HG02759 (cell line): ENCODE measurements around the gene MAML2.

ENCODE experiments used
- ATAC-seq: cut with Tn5 transposase; IDR thresholded peaks from one replicate; pipeline ENCODE4 v1.9.1; 2021; ENCODE audit warnings: mild to moderate bottlenecking, moderate library complexity; ENCODE audit not compliant: unreplicated experiment

The MAML2 gene

DNA sequence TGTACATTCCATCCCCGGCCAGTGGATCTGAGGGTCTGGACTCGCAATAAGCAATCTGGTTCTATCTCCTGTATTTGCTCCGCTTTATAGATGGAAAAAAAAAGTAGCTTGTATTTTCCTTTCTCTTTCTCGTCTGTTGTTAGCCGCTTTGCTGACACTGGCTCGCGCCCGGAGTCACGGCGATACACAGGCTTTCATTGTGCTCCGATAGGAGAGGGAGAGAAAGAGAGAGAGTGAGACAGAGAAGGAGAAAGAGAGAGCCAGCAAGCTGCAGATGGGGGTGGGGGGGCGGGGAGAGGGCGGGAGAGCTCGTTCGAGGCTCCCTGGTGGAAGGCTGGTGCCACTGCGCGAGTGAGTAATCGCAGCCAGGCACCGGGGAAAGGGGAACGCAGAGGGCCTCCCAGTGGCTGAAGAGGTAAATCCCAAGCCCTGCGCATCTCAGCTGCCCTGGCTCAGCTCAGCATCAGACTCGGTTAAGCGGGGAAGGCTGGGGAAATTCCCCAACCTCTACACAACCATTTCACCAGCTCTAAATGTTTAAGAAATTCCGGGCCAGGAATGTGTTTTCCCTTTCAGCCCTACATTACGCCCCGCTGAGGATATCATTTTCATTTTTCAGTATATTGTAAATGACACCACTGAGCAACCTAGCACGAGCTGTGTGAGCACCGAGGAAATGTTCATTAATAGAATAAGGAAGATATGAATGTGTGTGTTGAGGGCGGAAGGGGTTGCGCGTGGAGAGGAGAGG, at the start of gene MAML2:
Gene MAML2, minus strand, starts transcription at position 235 of the 751 bp plus-strand sequence. CDS start 1,300 bp downstream, outside the sequence.
- ATAC-seq: peak; percentile 76

DNA sequence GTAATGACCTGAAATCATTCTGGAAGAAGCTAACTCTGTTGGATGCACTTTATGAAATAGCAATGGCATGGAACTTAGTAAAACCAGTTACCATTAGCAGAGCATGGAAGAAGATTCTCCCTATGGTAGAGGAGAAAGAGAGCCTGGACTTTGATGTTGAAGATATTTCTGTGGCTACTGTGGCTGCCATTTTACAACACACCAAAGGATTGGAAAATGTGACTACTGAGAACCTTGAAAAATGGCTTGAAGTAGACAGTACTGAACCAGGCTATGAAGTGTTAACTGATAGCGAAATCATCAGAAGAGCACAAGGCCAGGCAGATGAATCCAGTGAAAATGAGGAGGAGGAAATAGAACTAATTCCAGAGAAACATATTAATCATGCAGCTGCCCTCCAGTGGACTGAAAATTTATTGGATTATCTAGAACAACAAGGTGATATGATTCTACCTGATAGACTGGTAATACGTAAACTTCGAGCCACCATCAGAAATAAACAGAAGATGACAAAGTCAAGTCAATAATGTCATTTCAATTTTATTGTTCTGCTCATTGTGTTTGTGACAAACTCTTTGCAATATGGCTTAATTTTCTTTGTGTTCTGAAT, 48.8 kb upstream of the MAML2 start:
- no peak for ATAC-seq

DNA sequence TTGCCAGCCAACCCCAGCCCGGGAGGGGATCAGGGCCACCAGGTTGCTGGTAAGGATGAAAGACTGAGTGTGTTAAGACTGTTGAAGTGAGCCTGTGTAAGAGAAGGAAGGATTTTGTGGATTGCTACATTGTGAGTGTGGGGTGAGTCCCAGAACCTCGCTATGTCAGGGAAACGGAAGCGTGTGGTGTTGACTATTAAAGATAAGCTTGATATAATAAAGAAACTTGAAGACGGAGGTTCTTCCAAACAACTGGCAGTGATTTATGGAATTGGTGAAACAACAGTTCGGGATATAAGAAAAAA, 47.4 kb upstream of the MAML2 start:
- no peak for ATAC-seq

DNA sequence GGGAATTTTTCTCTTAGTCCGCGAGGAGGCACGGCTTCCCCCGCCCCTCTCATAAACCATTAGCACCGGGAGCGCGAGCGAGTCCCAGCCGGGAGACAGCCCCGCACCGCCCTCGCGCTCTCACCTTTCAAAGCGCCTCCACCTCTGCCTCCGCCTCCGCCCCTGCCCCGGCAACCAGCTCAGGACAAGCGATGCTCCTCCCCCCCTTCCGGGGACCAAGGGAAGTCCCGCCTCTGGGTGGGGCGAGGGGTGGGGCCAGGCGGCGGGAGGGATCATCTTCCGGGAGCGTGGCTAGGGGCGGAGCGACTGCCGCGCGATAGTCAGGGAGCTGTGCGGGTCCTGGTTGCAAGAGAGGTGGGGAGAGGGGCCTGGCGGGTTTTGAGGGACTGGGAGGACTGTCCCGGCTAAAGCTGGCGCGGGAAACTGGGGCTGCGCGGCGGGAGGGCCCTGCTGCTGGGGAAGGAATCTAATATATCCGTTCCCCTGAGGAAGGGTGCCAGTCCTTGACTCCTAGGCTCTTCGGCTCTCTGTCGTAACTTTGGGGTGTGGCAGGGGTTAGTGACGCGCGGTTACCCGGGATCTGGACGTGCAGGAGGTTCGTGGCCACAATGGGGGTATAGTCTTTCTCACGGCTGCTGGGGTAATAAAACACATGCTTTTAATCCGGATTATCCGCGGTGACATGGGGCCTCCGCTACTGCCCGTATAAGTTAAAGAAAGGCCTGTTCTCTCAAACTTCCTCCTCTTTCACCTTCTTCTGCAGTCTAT, 46.9 kb upstream of the MAML2 start, which contains the start of the genes CCDC82 and JRKL:
Gene CCDC82, minus strand, starts transcription at position 193 of the 768 bp plus-strand sequence. CDS start 5,165 bp downstream, outside the sequence.
Gene JRKL, plus strand, starts transcription at position 294 of the 768 bp plus-strand sequence. CDS start 637 bp downstream, outside the sequence.
- ATAC-seq: peak; percentile 95

DNA sequence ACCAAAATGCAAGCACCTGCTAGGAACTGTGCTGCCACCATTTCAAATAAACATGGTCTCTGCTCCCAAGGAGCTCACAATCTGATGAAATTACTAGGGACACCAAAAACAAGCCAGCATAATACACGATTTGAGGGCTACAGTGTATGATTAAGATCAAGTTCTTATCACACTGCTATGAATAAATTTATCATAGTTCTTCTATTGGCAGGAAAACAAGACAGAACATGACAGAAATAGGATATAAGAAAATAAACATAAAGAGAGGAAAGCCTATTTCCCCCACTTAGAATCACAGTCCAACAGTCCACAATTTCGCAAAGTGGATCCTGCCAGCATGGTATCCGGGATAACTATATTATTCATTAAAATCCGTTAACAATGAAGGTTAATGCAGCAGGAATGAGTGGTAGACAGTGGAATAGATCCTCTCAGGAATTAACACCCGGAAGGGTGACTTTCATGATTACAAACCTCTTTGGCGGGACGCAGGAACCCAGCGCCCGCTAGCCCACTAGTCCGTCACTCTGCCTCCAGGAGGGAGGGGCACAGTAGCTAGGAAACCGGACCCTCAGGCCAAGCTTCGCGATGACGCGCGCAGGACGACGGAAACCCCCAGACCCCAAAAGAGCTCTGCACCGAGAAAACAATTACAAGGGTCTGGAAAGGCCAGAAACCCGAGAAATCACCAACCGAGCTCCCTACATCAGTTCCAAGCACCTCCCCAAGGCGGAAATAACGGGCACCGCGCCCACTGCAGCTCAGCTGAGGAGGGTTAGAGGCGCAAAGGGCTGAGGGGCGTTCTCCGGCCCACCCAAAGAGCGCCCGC, 46.1 kb upstream of the MAML2 start:
- ATAC-seq: peak; percentile 61

DNA sequence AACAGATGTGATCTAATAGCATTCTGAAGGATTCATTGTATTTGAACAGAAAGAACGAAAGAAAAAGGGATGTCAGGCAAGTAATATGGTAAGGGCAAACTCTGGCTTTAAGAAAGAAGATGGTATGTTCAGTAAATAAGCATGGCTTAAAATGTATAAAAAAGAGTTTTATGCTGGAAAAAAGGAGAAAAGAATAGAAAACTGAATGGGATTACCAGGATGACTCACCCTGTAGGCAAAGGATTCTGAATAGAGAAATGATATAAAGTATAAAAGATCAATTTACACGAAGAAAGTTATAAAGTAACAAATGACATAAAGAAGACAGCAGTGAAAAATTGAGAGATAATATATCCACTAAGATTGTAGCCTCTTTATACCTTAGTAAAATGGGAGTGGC, 42.2 kb upstream of the MAML2 start:
- ATAC-seq: no peak

DNA sequence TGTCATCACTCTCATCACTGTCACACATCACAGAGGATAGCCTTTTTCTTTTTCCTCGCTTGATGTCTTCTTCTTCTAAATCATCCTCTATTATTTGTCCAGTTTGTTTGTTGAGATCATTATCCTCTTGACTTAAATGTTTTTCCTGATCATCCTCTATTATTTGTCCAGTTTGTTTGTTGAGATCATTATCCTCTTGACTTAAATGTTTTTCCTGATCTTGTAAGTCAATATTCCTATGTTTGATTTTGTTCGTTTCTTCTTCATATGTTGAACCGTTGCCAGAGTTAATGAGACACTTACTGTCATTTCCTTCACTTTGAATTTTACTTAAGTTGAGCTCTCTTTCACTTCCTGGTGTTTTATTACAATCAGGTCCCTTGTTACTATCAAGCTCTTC, 41.2 kb upstream of the MAML2 start:
- ATAC-seq: no peak

DNA sequence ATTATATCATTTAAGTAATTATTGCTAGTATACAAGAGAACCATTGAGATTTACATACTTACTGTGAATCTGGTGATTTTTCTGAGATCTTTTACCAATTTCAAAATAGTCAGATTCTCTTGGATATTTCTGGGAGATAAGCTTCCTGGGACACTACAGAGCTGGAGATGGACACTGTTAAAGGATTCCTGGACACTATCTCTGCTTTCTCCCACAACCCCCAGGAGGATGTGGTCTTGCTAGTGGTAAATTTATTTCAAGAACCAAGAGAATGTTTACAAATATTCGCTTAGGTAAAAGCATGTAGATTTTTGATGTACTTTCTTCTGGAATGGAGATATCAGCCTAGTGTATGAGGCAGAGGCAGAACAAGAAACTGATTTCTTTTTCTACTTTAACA, 33.8 kb upstream of the MAML2 start:
- ATAC-seq: no peak

DNA sequence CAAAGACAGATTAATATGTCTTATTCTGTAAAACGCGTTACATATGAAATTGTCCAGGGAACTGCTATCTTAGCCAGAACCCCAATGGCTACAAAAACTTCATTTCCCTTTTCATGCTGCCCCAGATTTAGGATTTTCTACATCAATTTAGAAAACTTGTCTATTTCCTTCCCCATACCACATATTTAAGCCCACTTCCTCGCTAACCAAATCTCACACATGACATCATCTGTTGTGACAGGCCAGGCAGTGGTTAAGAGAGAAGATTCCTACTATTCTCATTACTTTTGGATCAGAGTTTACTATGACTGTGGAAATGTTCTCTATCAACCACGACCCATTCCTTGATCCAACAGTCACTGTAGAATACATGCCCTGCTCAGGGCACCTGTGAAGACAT, 30.8 kb upstream of the MAML2 start:
- ATAC-seq: no peak

DNA sequence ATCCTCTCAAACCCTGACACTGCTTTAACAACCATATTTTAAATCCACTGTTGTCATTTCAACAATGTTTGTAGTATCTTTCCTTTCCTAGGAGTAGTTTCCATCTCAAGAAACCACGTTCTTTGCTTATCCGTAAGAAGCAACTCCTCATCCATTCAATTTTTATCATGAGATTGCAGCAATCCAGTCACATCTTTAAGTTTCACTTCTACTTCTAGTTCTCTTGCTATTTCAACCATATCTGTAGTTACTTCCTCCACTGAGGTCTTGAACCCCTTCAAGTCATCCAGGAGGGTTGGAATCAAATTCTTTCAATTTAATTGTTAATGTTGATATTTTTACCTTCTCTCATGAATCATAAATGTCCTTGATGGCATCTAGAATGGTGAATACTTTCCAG, 24.3 kb upstream of the MAML2 start:
- no peak for ATAC-seq

DNA sequence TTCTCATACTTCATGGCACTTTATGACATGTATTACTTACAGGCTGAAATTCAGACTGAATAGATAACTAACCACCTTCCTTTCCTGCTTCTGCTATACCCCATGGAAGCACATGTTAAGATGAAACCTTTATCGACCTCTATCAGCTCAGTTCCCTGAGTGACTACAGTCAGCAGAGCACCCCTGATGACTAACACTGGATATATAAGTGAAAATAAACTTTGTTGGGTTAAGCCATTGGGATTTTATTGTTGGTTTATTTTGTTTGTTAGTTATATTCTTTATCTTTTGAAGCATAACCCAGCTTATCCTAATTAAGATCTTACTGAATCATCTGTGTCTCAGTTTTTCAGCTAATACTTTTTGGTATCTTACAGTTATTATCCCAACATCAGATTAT, 23.0 kb upstream of the MAML2 start:
- no peak for ATAC-seq

DNA sequence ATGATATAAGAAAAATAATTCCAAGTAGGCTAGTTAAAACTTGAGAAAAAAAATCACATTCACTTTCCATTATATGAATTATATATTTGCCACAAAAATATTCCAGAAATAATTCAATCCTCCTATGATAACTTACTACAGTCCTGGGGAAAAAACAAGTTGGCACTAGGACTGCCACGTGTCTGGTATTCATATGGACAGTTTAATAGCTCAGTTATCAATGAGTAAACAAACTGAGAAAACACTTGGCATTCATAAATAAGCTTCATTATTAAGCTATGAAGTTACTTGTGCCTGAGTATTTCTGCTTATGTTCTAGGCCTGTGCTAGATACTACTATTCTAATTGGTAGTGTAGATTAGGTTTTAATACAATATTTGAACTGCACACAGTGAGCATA, 22.5 kb upstream of the MAML2 start:
- no peak for ATAC-seq

DNA sequence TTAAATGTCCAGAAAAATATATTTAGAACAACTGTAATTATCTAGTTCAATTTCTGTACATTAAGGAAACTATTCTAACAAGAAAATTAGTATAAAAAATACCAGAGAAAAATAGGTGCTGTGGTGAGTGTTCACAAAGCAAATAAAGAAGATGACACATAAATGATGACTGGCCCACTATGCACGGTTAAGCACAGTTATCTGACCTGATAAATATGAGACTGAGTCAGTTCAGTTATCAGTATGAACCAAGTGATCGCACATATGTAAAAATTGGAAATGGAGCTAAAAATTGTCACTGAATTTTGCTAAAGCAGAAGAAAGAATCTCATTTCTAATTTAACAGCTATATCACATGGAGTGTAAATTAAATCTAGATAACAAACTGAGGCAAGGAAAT, 18.8 kb upstream of the MAML2 start:
- no peak for ATAC-seq

DNA sequence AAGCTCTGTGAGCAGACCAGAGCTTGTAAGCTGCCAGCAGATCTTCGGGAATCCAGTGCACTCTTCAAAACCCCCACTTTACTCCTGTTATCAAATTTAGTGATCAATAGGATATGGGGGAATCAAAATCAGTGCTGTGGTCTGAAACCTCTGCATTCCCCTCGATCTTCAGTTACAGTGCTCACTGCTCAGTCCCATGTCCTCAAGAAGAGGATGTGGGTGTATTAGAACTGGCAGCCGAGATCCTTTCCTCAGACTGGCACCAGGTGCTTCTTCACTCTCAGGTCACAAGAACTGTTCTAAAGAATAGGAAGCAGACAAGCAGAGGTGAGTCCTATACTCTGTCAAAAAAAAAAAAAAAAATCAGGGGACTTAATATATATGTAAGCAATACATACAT, 15.3 kb upstream of the MAML2 start:
- ATAC-seq: no peak

DNA sequence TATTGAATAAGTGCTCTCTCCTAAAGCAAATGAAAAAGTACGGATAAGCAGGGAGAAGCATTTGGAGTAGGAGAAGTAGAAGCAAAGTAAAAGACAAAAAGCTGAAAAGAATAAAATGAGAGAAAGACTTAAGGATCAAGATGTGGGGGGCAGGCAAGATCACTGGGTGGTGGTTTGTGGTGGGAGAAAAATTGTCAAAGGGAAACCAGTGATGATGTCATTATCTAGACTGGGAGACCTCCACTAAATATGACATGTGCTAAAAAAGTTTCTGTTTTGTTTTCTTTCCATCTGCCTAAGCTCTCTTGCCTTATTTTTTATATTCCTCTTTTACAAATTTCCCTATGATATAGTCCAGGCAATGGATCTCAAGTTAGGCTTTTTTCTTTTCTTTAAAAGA, 14.8 kb upstream of the MAML2 start:
- ATAC-seq: no peak

DNA sequence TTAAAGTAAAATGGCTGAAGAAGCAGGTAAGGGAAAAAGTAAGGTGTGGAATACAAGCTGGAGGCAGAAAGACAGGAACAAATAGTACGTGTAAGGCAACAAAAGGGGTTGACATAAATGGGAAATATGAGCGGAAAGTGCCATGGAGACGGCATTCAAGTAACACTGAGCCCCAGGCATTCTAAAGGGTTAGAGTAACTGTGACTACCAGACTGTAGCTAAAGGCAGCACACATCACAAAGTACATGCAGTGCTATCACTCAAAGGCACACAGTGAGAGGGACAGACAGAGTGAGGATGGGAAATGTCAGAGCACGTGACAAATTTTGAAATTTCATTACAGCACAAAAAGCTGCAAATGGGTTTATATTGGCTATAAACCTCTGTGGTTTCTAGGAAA, 13.9 kb upstream of the MAML2 start:
- no peak for ATAC-seq

DNA sequence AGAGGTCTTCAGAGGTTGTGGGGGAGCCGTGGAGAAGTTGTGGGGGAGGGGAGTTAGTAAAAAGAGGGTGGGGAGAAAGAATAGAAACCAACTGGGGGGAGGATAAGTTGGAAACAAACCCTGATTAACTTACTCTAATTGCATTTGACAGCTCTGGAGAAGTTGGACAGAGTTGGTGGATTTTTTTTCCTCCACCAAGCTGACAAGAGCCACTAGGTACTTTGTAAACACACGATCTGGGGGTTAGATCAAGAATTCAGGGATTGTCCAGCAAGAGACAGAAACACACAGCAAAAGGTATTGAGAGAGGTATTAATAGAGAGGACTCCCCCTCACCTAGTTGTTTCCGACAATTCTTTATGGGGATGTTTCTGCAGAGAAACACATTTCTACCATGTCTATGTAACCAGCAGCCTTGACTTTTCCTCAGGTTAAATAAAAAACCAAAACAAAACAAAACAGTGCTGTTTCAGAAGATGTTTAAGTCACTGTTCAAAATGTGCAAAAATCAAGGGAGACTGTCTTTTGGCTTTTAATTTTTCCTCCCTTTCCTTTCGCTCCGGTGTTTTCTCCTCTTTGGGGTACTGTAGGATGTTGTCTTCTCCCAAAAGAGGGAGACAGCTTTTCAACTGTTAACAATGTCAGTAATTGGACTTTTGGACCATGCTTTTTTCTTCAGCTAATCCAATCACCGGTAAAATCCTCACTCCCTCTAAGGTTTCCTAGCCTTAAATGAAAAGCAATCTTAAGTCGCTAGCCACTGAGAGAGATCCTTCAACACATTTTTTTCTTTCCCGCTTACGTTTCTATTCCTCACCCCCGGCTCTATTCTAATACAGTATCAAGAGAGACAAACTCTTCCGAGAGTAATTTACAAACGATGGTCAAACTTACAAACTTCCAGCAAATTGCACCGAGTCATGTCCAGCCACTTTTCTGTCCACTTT, 708 bp downstream of the MAML2 start:
- no peak for ATAC-seq

DNA sequence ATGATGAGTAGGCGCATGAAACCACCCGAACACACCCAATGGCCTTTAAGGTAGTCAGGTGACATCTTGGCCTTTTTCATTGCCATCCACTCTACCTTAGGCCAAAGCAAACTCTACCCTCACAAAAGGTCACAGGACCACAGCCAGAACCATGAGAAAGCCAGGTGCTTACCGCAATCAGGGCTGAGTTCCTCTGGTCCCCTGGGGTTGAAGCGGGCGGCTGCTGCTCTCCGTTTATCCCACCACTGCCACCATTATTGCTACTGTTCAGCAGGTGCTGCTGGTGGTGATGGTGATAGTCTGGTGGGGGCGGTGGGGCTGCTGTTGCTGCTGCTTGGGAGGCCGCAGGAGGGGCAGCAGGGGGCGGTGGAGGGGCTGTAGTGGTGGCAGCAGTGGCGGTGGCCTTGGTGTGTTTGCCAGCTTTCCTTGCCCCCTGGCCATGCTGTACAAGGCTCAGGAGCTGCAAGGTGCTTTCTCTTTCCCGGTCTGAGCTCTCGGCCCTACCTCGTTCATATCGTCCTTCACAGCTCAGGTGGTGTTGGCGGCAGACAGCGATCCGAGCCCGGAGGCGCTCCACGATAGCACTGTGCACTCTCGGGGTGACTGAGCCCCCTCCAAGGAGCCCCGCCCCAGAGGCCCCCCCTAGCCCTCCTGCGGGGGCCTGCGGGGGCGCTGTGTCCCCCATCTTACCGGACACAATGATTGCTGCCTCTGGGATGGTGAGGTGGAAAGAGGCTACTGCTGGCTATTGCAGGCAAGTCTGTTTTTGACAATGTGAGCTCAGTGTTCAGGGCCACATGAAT, 1.6 kb downstream of the MAML2 start:
- ATAC-seq: peak; percentile 33

DNA sequence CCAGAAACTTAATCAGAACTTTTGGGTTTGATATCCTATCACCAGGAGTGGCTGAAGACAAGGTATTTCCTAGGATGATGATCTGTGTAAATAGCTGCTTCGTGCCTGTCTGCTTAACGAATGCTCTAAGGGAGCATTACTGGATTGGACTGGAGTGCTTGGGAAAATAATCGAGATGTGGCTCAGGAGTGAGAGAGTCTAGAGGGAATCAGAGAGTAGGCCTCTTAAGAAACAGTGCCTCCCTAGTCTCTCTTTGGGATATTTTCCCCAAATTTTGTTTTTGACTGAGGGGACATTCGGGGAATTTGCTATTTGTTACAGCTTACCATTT, 2.5 kb downstream of the MAML2 start:
- ATAC-seq: no peak
